Measurements from ENCODE around the gene SLC26A9. TPM values are rescaled to one million over a fixed set of nuclear protein-coding genes. Genes with fewer than 3 reads are reported as not detected.

The SLC26A9 gene
- total RNA-seq, 2 donors from 2014 or later = 24.4 to 35.4 TPM

DNA sequence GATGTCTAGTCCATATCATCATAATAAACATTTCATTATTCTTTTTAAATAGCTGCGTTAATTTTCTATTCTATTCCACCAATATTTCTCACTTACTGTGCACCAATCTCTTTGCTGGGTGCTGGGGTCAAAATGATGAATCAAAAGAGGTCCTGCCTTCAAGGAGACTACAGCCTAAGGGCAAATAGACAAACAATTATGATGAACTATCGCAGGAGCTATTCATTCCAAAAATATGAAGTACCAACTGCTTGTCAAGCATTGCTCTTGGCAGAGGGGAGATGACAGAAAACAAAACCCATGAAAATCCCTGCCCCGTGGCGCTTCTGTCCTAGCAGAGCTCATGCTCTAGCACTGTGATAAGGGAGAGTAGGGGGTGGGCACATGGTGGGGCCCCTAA is 28.8 kb upstream of the SLC26A9 start:
- Histone ChIP-seq H3K27me3 (no peaks in the 10 kb centered on the region), H3K4me1 (peaks cover 0 to 30% of the 10 kb centered on the region in 2 donors), H3K4me3 (no peak overlapping the region), H3K36me3 (no peaks in the 10 kb centered on the region), H3K9me3 (no peaks in the 10 kb centered on the region), H3K27ac (peak overlapping the region in 1 of 2 donors; percentile 44)
- DNase-seq (ENCODE audit: low spot score) = no peak
- TF ChIP-seq, protein P1, sequence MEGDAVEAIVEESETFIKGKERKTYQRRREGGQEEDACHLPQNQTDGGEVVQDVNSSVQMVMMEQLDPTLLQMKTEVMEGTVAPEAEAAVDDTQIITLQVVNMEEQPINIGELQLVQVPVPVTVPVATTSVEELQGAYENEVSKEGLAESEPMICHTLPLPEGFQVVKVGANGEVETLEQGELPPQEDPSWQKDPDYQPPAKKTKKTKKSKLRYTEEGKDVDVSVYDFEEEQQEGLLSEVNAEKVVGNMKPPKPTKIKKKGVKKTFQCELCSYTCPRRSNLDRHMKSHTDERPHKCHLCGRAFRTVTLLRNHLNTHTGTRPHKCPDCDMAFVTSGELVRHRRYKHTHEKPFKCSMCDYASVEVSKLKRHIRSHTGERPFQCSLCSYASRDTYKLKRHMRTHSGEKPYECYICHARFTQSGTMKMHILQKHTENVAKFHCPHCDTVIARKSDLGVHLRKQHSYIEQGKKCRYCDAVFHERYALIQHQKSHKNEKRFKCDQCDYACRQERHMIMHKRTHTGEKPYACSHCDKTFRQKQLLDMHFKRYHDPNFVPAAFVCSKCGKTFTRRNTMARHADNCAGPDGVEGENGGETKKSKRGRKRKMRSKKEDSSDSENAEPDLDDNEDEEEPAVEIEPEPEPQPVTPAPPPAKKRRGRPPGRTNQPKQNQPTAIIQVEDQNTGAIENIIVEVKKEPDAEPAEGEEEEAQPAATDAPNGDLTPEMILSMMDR (IDR thresholded peaks at IDR 0.05) = no peak

DNA sequence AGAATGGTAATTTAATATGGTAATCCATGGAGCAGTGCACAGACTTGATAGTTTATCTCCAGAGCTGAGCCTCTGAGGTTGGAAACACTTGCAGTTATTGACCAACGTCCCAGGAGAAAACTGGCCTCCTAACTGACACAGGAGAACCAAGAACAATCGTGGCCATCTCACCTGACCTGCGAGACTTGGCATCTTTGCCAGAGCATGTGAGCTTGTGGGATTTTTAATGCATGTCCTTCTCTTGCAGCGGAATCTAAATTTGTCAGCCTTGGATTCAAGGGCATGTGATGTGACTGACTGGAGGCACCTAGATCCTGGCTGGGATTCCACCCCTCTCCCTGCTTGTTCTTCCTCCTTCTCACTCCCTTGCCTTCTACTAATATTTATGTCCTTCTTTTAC is 27.8 kb upstream of the SLC26A9 start:
- DNase-seq (ENCODE audit: low spot score) = no peak
- Histone ChIP-seq H3K4me1 (peaks cover 0 to 20% of the 10 kb centered on the region in 2 donors), H3K27me3 (no peaks in the 10 kb centered on the region), H3K27ac (peak overlapping the region in 1 of 2 donors; percentile 23), H3K9me3 (no peaks in the 10 kb centered on the region), H3K4me3 (no peak overlapping the region), H3K36me3 (no peaks in the 10 kb centered on the region)
- TF ChIP-seq, protein P1 (IDR thresholded peaks at IDR 0.05) = no peak

GRCh38 chr1:205970486-205970885 is 27.2 kb upstream of the SLC26A9 start:
- DNase-seq (ENCODE audit: low spot score) = no peak
- Histone ChIP-seq H3K36me3 (no peaks in the 10 kb centered on the region), H3K9me3 (no peaks in the 10 kb centered on the region), H3K4me3 (no peak overlapping the region), H3K27me3 (no peaks in the 10 kb centered on the region), H3K4me1 (peaks cover 0 to 14% of the 10 kb centered on the region in 2 donors), H3K27ac (no peak overlapping the region)
- TF ChIP-seq, protein P1 (IDR thresholded peaks at IDR 0.05) = no peak

DNA sequence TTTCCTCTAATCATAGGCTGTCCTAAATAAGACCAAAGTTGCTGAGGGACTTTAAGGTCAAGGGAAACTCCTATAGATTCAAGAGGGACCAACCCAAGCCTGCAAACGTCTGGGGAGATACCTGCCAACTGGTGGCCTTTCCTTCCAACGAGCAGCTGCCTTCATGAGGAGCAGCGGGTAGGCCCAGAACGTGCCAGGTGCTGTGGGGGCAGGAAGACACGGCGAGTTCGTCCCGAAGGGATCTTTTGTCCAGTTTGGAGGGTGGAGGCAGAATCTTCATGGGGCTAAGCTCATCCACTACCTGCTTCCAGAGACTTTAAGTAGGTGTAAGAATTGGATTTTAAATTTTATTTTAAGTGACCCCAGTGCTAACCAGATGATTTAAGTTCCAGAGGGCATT is 26.0 kb upstream of the SLC26A9 start:
- TF ChIP-seq, protein P1 (IDR thresholded peaks at IDR 0.05) = no peak
- Histone ChIP-seq H3K4me3 (no peak overlapping the region), H3K4me1 (peaks cover 0 to 9% of the 10 kb centered on the region in 2 donors), H3K9me3 (no peaks in the 10 kb centered on the region), H3K36me3 (no peaks in the 10 kb centered on the region), H3K27ac (no peak overlapping the region), H3K27me3 (no peaks in the 10 kb centered on the region)
- no peak for DNase-seq (ENCODE audit: low spot score)

DNA sequence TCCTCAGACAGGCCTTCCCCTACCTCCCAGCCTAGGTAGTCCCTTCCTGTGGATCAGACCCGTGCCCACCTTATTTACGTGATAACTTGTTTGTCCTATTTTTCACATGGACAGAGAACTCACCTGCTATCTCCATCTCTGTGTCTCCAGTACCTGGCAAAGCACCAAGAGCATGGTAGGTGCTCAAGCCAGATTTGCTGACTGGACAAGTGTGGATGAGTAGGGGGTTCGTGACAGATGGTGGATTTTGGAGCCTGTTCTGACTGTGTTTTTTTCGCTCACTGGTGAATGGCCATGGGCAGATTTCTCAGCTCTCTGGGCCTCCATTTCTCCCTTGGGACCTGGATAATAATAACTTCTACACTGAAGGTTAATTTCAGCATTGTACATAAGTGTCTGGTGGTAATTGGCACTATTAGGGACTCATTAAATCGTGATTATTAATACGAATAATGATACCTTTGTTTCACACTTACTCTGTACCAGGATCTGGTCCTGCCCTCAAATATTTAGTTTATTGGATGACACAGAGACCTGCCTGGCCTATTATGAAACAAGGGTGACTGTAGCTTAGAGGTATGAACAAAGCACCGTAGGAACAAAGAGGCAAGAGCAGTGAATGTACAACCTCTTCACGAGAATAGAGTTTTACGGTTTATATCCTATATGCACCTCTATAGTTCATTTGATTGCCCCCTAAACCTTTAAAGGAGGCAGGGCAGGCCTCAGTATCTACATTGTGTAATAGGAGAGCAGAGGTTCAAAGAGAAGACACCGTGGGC is 24.5 kb upstream of the SLC26A9 start:
- Histone ChIP-seq H3K9me3 (no peaks in the 10 kb centered on the region), H3K4me1 (peaks cover 0 to 13% of the 10 kb centered on the region in 2 donors), H3K36me3 (no peaks in the 10 kb centered on the region), H3K27me3 (no peaks in the 10 kb centered on the region), H3K4me3 (no peak overlapping the region), H3K27ac (no peak overlapping the region)
- TF ChIP-seq, protein P1 (IDR thresholded peaks at IDR 0.05) = no peak
- DNase-seq (ENCODE audit: low spot score) = no peak
